ENCODE measurements around the gene ZC3H7A. TPM values are rescaled to one million over a fixed set of nuclear protein-coding genes. Genes with fewer than 3 reads are reported as not detected.

ZC3H7A gene
- total and polyA plus RNA-seq, 4 donors: 12.4 to 37.7 (median 24.7) TPM

DNA sequence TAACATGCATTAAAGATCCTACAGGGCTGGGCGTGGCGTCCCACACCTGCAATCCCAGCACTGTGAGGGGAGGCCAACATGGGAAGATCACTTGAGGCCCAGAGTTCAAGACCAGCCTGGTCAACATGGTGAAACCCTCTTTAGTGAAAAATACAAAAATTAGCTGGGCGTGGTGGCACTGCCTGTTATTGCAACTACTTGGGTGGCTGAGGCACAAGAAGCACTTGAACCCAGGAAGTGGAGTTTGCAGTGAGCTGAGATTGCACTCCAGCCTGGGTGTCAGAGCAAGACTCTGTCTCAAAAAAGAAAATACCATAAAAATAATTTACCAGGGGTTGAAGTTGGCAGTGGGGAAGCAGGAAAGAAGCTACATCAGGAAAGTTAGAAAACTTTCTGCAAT lies 67.3 kb downstream of the ZC3H7A start:
- peaks cover 9 to 30% (median 20%) of the 10 kb centered on the region in 4 donors for H3K36me3 ChIP-seq (ENCODE audit: control insufficient read depth in 4 of 4, insufficient read depth in 3 of 4, low read depth in 1 of 4, low read length in 3 of 4)

More for the DNA sequence above, 67.3 kb downstream of the ZC3H7A start:
- Histone ChIP-seq H3K4me1 (ENCODE audit: control insufficient read depth in 4 of 4, insufficient read depth in 4 of 4, low read length in 3 of 4) (peaks cover 9 to 55% (median 32%) of the 10 kb centered on the region in 4 donors), H3K9ac (ENCODE audit: low read depth in 1 of 2, low read length in 2 of 2) (no peak overlapping the region), H3K4me3 (ENCODE audit: low read depth in 1 of 3, low read length in 3 of 3) (no peak overlapping the region), H3K27ac (ENCODE audit: low read depth in 1 of 2, low read length in 2 of 2) (no peak overlapping the region), H3K27me3 (ENCODE audit: control insufficient read depth in 4 of 4, insufficient read depth in 4 of 4, low read length in 3 of 4) (no peaks in the 10 kb centered on the region), H3K9me3 (ENCODE audit: control insufficient read depth in 4 of 4, low read length in 3 of 4) (no peaks in the 10 kb centered on the region)
- no peak for TF ChIP-seq GABPA (IDR thresholded peaks at IDR 0.05 in 1 of 2, conservative IDR thresholded peaks at IDR 0.05 in 1 of 2)
- no peak for TF ChIP-seq HNF4A (conservative IDR thresholded peaks at IDR 0.05)
- TF ChIP-seq, protein P1, sequence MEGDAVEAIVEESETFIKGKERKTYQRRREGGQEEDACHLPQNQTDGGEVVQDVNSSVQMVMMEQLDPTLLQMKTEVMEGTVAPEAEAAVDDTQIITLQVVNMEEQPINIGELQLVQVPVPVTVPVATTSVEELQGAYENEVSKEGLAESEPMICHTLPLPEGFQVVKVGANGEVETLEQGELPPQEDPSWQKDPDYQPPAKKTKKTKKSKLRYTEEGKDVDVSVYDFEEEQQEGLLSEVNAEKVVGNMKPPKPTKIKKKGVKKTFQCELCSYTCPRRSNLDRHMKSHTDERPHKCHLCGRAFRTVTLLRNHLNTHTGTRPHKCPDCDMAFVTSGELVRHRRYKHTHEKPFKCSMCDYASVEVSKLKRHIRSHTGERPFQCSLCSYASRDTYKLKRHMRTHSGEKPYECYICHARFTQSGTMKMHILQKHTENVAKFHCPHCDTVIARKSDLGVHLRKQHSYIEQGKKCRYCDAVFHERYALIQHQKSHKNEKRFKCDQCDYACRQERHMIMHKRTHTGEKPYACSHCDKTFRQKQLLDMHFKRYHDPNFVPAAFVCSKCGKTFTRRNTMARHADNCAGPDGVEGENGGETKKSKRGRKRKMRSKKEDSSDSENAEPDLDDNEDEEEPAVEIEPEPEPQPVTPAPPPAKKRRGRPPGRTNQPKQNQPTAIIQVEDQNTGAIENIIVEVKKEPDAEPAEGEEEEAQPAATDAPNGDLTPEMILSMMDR (IDR thresholded peaks at IDR 0.05; ENCODE audit: low read depth, low read length, missing input control): no peak
- no peak for TF ChIP-seq EGR1 (IDR thresholded peaks at IDR 0.05; ENCODE audit: low read depth in 2 of 2)
- TF ChIP-seq, protein P2, sequence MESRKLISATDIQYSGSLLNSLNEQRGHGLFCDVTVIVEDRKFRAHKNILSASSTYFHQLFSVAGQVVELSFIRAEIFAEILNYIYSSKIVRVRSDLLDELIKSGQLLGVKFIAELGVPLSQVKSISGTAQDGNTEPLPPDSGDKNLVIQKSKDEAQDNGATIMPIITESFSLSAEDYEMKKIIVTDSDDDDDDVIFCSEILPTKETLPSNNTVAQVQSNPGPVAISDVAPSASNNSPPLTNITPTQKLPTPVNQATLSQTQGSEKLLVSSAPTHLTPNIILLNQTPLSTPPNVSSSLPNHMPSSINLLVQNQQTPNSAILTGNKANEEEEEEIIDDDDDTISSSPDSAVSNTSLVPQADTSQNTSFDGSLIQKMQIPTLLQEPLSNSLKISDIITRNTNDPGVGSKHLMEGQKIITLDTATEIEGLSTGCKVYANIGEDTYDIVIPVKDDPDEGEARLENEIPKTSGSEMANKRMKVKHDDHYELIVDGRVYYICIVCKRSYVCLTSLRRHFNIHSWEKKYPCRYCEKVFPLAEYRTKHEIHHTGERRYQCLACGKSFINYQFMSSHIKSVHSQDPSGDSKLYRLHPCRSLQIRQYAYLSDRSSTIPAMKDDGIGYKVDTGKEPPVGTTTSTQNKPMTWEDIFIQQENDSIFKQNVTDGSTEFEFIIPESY (IDR thresholded peaks at IDR 0.05): no peak
- TF ChIP-seq, protein P3, sequence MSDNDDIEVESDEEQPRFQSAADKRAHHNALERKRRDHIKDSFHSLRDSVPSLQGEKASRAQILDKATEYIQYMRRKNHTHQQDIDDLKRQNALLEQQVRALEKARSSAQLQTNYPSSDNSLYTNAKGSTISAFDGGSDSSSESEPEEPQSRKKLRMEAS (IDR thresholded peaks at IDR 0.05): no peak
- TF ChIP-seq JUND (IDR thresholded peaks at IDR 0.05): no peak
- TF ChIP-seq, protein P4, sequence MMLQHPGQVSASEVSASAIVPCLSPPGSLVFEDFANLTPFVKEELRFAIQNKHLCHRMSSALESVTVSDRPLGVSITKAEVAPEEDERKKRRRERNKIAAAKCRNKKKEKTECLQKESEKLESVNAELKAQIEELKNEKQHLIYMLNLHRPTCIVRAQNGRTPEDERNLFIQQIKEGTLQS (IDR thresholded peaks at IDR 0.05): no peak
- TF ChIP-seq, protein P5, sequence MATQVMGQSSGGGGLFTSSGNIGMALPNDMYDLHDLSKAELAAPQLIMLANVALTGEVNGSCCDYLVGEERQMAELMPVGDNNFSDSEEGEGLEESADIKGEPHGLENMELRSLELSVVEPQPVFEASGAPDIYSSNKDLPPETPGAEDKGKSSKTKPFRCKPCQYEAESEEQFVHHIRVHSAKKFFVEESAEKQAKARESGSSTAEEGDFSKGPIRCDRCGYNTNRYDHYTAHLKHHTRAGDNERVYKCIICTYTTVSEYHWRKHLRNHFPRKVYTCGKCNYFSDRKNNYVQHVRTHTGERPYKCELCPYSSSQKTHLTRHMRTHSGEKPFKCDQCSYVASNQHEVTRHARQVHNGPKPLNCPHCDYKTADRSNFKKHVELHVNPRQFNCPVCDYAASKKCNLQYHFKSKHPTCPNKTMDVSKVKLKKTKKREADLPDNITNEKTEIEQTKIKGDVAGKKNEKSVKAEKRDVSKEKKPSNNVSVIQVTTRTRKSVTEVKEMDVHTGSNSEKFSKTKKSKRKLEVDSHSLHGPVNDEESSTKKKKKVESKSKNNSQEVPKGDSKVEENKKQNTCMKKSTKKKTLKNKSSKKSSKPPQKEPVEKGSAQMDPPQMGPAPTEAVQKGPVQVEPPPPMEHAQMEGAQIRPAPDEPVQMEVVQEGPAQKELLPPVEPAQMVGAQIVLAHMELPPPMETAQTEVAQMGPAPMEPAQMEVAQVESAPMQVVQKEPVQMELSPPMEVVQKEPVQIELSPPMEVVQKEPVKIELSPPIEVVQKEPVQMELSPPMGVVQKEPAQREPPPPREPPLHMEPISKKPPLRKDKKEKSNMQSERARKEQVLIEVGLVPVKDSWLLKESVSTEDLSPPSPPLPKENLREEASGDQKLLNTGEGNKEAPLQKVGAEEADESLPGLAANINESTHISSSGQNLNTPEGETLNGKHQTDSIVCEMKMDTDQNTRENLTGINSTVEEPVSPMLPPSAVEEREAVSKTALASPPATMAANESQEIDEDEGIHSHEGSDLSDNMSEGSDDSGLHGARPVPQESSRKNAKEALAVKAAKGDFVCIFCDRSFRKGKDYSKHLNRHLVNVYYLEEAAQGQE (IDR thresholded peaks at IDR 0.05): no peak
- no peak for TF ChIP-seq HNF4G (IDR thresholded peaks at IDR 0.05)
- no peak for TF ChIP-seq RAD21 (IDR thresholded peaks at IDR 0.05)
- TF ChIP-seq NR2F2 (IDR thresholded peaks at IDR 0.05): no peak
- TF ChIP-seq SP1 (IDR thresholded peaks at IDR 0.05): no peak
- no peak for TF ChIP-seq TAF1 (conservative IDR thresholded peaks at IDR 0.05)
- TF ChIP-seq FOXA1 (IDR thresholded peaks at IDR 0.05): no peak
- no peak for TF ChIP-seq YY1 (IDR thresholded peaks at IDR 0.05)
- no peak for TF ChIP-seq FOXA2 (IDR thresholded peaks at IDR 0.05)
- TF ChIP-seq RXRA (IDR thresholded peaks at IDR 0.05): no peak
- DNase-seq (ENCODE audit: low spot score): no peak
- WGBS: 97% methylated on average over 3 of the region's 3 CpGs
